GM21381 (cell line): ENCODE measurements around the gene ADAM19.

Source experiments
- ATAC-seq: cut with Tn5 transposase; IDR thresholded peaks from one replicate; pipeline ENCODE4 v1.9.1; 2021; ENCODE audit warnings: mild to moderate bottlenecking, moderate library complexity; ENCODE audit not compliant: unreplicated experiment

The ADAM19 gene

GRCh38 chr5:157545610-157546310 lies 29.8 kb downstream of the ADAM19 start:
- no peak for ATAC-seq

DNA sequence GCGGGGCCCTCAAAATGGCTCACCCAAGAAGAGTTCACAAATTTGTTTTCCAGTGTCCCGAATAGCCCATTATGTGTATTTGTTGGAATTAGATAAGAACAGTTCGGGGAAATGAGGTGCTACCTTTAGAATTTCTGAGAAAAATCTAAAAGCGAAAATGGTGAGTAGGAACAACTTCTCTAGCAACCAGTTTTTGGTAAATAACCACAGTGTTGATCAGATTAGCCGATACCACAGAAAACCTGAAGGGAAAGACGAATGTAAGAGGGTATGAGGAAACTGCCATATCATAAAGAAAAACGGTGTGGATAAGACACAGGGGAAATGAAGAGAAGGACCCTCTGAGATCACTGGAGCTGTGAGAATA lies 31.0 kb downstream of the ADAM19 start:
- no peak for ATAC-seq

DNA sequence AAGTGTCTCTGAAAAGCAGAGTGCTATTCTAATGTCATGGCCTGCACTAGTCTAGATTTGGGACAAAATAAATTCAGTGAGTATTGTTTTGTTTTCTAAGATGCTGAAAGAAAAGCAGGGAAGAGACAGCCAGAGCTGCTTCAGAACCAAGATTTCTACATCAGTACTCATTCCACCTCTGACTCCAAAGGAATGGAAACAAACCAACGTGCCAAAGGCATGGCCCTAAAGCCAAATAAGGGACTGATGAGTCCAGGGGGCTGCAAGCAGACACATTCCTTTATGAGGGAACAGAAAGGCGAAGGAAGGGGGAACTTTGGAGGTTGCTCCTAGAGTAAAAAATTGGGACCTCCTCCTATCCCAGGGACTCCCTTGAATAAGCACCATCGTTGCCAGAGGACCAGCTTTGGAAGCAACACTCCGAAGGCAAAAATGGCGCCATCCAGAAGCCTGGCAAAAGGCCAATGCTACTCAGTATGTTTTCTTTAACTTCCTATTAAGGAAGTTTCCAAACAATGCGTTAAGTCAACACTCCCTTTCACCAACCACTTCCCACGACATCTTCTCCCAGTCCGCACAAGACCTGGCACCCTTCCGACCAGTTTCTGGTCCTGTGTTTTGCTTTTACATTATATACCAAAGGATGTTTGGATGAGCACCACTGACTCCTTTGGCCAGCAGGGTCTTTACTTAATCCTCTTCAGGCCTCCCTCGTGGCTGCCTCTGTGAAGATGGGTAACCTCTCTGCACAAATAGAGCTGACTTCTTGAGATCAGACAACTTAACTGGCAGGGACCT lies 31.6 kb downstream of the ADAM19 start:
- no peak for ATAC-seq

DNA sequence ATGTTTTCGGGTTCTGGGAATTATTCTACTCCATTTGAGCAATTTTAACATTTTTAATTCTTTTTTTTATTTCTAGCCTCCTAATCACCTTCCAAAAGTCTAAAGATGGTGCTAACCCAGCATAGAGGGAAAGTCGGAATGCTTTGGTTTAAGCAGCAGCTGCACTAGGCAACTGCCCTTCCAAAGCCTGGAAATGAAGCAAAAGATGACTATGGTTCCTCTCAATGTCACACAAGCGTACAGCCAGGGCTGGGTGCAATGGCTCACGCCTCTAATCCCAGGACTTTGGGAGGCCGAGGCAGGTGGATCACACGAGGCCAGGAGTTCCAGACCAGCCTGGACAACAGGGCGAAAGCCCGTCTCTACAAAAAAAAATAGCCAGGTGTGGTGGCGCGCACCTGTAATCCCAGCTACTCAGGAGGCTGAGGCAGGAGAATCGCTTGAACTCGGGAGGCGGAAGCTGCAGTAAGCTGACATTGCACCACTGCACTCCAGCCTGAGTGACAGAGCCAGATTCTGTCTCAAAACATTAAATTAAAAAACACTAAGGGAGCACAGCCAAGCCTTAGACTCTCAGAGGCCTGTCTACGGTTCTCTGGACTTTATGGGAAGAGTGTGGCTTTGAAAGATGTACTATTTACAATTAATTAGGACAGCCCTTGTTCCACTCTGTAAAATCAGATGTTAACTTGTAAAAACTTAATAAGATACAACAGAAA lies 33.1 kb downstream of the ADAM19 start:
- no peak for ATAC-seq

DNA sequence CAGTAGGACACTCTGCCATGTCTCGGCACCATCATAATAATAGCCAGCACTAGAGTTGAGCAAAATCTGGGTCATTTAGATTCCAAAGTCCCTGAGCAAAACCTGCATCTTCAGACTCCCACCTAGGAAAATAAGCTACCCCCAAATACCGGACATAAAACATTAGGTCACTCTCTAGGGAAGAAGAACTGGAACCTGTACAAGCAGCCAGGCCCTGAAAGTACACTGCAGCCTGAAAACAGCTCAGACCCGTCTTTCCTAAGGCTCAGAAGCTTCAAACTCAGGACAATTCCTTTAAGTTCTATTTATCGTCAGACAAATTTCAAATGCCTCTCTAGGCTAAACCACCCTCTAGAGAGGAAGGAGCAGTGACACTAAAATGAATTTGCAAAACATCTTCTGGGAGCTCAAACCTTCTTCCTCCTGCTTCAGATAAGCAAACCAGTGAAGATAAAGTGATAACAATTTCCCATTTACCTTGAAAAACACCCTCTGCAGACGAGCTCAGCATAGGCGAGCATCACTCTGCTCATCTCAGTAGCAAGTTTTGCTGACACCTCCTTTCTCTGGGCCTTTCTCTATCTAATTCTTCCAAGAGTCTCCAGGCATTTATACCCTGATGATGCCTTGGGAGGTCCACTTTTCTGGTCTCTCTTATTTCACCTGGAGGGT lies 34.0 kb downstream of the ADAM19 start:
- ATAC-seq, result no peak

- peak; percentile 96 for ATAC-seq
Measured at GRCh38 chr5:157540707-157541446, 34.7 kb downstream of the ADAM19 start.

DNA sequence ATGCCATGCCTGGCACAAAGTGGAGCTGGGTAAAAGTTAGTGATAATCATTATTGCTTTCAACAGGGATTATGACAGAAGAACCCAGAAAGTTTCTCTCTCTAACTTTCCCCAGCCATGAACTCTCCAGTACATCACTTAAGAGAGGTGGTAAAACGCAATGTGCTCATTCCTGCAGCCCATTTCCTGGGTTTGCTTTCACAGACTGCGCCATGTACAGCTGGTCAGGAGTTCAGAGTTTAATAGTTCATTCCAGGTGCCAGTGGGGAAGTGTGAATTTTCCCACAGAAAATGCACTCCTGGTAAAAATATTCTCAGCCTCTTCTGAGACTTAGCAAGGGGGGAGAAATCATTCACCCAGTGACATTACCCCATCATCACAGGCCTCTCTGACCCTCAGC lies 35.5 kb downstream of the ADAM19 start:
- no peak for ATAC-seq

- ATAC-seq, result no peak
Measured at GRCh38 chr5:157539503-157540022, 36.0 kb downstream of the ADAM19 start.

DNA sequence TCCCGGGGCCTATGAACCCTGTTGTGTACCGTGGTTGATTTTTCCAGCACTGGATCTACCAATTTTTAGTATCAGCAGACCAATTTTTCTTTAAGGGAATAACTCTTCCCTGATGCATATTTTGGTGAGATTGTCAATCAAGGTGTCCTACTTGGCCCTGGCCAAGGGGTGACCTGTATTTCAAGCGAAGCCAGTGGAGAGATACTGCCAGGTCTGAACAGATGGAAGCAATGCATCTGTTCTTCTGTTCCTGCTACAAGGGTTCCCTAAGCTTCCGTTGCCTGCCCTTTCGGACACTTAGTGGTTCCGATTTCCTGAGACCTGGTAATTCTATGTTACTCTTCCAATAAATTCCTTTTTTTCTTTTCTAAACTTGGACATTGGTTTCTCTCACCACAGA lies 37.3 kb downstream of the ADAM19 start:
- no peak for ATAC-seq

DNA sequence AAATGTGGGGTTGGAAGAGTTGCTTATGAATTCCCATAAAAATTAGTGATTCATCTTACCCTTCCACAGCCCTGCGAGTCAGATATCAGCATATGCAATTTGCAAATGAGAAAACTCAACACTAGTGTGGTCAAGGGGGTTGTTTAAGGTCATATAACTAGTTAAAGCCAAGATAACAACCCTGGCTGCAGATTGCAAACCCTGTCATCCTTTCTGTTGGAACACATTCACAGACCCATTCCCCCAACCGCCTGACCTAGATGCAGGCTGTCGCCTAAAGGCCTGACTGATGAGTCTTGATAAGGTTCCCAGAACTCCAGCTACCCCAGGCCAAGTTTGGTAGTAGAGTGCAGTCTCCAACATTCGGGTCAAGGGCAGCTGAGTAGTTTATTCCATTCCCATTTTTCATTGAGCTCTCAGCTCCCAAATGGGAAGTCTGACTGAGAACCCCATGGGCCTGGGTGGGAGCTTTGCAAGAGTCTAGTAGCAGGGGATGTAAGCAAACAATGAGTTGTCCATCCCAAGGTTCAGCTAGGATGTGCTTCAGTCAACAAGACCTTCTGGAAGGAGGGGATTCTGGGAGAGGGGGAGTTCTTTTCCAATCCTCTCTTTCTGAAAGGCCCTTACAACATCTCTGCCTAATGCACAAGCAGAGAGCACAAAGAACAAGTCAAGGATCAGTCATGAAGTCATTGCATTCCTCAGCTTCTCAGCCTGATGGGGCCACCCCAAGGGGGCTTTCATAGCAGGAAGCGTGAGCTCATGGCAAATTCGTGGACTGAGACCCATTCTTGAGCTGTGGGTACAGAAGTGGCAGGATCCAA lies 40.3 kb downstream of the ADAM19 start:
- ATAC-seq, result no peak

DNA sequence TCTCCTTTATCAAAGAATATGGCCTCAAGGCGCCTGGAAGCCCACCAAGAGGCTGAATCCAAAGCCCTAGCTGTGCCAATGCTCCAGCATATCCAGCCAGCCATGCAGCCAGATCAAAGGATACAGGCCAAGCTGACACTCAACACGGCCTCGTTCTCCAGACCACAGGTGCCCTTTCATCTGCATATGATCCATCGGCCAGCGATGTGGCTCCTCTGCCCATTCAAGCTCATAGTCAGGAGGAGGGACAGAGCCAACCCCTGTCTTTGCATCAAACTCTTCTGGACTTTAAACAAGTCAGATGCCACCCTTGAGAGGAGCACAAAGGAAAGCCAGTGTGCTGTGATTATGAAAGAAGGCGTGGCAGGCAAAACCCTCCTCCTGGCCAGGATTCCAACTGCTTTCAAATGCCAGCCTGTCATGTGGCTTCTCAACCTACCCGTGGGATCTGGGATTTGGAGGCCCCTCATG lies 42.5 kb downstream of the ADAM19 start:
- ATAC-seq, result no peak

DNA sequence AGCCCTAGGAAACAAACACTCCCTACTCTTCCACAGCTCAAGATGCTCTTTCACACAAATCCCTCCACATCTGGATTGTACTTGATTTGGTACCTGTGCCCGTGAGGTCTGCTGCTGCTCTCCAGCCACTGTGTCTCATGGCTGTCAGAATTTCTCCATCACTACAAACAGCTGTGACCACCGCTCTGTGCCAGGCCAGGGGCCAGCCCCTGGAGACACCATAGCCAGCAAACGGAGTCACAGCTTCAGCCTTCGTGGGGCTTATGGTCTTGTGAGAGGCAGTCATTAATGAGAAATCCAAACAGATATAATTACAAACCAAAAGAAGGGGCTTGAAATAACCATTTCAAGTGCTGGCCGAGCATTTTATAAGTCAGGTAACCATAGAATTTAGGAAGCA lies 43.6 kb downstream of the ADAM19 start:
- no peak for ATAC-seq

DNA sequence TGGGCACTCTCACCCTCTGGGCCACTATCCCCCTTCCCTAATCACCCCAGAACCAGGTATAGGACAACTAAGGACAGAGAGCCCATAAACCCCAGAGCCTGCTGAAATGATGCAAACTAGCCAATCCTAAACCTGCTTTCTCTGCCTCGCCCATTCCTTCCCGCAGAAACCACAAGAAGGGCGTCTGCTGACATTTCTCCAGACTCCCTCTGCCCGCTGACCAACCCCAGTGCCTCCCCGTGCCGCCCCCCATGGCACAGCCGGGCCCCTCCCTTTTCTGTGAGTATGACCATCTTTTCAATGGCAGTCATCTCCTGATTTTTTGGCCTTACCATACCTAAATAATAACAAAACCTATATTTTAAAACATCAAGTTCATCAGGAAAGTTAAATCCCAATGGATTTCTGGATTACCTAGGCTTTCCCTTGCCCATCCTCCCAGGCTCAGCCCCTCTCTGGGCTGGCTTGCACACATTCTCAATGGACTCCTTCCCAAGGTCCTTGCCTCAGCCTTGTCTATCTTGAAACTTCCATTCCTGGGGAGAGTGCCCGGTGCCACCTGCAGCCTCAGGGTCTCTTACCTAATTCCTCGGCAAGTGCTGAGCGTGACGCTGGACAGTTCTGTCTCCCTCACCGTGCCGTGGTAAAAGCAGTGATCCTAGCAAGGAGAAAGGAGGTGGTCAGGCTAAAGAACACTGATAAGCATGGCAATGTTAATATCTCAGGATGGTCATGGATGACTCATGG lies 45.2 kb downstream of the ADAM19 start:
- no peak for ATAC-seq

DNA sequence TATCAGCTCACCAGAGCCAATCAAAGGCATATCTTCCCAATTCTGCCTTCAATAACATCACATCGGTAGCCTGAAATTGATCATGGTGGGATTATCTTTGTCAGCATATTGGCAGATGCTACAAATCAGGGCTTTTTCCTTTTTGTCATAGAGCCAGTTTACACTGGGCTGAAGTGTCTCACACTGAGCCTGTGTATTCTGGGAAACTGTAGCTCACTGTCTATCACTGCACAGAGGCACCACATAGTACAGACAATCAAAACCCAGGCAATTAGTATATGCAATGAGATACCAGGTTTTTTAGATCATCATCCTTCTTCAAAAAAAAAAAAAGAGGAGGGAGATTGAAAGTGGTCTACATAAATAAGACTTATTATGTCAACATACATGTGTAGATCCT lies 46.6 kb downstream of the ADAM19 start:
- no peak for ATAC-seq

GRCh38 chr5:157528036-157528632 lies 47.4 kb downstream of the ADAM19 start:
- ATAC-seq, result no peak

- ATAC-seq, result no peak
Measured at GRCh38 chr5:157524887-157525286, 50.7 kb downstream of the ADAM19 start.

GRCh38 chr5:157523976-157524375 lies 51.6 kb downstream of the ADAM19 start:
- ATAC-seq, result no peak

DNA sequence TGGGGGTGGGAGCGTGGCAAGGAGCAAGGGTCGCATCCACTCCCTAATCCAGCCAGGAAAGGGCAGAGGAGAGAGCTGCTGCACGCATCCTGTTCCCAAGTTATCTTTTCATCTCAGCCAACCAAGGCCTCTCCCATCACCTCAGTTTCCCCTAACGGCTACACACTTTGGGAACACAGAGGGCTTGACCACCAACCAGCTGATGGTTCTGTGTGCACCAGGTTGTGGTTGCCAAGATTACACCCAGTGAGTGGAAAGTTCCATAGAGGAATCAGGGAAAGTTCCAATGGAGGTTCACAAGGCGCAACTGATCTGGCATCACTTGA lies 53.9 kb downstream of the ADAM19 start:
- ATAC-seq, result no peak
